Hypothalamus (tissue), 51 donors: ENCODE data around the gene MROH8.
A peak's percentile ranks its signal among the peaks of the same experiment; 100 is the strongest.

Experiments
- DNase-seq, 51 donors: peaks; one replicate each; lab custom pipeline; 2025; lab: John Stamatoyannopoulos, UW

MROH8 gene

GRCh38 chr20:37200376-37200775, 21.0 kb upstream of the MROH8 start:
- no peak for DNase-seq

DNA sequence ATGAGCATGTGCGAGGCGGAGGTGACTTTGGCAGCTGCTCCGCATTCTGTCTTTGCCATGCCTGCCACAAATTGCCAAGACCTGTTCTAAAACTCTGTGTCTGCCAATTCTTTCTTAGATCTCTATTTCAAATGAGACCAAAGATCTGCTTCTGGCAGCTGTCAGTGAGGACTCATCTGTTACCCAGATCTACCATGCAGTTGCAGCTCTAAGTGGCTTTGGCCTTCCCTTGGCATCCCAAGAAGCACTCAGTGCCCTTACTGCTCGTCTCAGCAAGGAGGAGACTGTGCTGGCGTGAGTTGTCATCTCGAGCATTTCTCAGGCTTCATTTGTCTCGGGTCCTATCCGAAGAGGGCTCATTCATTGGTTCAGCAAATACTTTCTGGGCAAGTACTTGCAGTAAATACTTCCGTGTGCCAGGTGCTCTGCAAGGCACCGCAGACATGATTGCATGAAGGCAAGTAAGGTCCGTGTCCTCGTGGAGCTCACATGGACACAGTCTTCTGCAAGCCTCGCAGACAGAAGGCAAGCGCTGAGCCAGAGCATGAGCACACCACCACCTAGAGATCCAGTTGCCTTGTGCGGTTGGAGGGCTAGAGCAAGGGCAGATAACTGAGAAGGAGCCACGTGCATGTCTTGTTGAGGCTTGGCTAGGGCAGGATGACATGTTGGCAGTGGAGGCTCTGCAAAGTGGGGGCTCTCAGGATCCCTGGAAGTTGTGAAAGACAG, 19.7 kb upstream of the MROH8 start:
- no peak for DNase-seq

- no peak for DNase-seq
These were observed 15.5 kb upstream of the MROH8 start for GRCh38 chr20:37194621-37195417.

GRCh38 chr20:37193821-37194220, 14.5 kb upstream of the MROH8 start:
- DNase-seq = peak in 1 of 51 donors; percentile 39

GRCh38 chr20:37193226-37193625, 13.9 kb upstream of the MROH8 start:
- DNase-seq = no peak

DNA sequence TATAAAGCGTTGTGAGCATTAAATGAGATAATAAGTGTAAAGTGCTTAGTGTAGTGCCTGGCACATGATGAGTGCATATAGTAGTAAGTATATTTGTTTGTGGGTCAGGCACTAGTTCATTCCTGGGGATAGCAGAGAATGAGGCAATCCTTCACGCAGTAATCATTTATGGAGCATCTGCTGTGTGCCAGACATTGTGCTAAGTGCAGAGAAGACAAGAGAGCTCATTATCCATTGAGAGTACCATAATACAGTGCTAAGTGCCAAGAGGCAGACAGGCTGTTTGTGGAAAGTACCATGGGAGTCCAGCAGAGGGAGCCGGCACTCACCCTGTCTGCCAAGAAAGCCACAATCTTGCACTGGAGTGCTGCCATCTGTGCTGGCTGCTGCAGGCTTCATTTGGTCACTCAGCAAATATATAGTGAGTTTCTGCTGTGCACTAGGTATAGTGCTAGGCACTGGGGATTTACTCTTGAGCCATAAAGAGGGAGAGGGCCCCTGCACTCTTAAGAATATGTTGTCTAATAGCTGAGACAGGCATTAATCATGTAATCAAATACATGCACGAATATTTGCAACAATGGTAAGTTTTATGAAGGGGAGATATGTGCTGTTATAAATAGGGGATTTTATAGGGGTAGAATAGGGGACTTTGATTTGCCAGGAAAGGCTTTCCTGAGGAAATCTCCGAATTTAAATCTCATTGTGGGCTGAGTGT, 12.9 kb upstream of the MROH8 start:
- DNase-seq = peak in 50 of 51 donors; percentile 13 to 97 (median 81)

DNA sequence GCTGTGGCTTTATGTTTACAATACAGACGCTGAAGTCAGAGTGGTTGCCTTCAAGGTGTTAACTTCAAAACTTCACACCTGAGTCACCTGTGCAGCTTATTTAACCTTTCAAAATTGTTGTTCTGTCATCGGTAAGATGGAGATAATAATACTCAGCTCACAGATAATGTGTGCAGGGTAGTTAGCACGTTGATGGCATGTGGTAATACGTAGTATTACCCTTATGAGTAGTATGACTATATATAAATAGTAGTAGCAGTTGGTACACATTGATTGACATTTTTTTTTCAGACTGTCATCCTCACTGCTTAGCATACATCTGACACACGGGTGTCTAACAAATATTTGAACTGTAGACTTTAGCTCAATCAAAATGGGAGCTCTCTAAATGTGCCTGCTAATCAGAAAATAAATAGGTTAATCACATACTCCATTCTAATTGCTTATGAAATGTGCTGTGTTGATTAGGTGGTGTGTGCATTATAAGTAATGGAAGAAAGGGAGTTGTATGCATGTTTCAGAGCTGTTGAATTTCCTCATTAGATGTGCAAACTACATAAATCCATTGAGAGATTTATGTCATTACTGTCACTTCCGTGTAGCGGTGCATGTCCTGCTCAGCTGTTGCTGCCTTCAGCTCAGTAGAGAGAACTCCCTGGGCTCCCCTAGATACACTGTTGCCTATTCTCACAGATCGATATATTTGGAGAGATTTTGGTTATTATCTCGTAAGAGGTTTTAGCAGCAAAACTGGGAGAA, 11.2 kb upstream of the MROH8 start:
- no peak for DNase-seq

GRCh38 chr20:37189416-37190016, 10.2 kb upstream of the MROH8 start:
- DNase-seq = peak in 1 of 51 donors; percentile 3

DNA sequence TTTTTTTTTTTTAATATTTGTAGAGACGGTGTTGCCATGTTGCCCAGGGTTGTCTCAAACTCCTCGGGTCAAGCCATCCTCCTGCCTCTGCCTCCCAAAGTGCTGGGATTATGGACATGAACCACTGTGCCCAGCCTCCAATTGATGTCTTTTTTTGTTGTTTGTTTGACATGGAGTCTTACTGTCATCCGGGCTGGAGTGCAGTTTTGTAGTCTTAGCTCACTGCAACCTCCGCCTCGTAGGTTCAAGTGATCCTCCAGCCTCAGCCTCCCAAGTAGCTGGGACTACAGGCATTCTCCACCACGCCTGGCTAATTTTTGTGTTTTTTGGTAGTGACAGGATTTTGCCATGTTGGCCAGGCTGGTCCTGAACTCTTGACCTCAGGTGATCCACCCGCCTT, 9.4 kb upstream of the MROH8 start:
- no peak for DNase-seq

DNA sequence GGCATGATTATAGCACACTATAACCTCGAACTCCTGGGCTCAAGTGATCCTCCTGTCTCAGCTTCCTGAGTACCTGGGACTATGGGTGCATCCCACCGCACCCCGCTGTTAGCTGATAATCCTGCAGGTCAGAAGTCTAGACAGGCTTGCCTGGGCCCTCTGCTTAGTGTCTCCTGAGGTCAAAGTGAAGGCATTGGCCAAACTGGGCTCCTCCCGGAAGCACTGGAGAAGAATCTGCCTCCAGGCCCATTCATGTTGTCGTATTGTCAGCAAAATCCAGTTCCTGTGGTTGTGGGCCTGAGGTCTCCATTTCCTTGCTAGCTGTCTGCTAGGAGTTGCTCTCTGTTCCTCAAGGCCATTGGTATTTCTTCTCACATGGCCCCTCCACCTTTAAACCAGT, 6.3 kb upstream of the MROH8 start:
- DNase-seq = peak in 1 of 51 donors; percentile 16

- no peak for DNase-seq
These were observed 556 bp upstream of the MROH8 start for GRCh38 chr20:37179683-37180524.

DNA sequence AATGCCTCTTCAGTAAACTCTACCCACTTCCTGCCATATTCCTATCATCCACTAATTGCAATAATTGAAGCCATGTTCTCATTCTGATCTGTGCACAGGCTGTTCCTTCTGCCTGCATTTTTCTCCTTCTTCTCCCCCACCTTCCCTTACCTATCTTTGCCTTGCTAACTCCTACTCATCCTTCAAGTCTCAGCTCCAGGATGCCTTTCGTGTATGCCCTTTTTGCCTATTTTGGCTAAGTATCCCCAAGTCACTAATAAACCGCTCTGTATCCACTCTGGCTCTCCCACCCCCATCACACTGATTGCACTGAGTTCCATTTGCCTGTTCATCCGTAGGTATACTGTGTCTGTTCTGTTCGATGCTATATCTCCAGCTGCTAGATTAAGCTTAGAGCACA, 6.5 kb downstream of the MROH8 start:
- peak in 1 of 51 donors; percentile 22 for DNase-seq

GRCh38 chr20:37166867-37167266, 12.5 kb downstream of the MROH8 start:
- DNase-seq = no peak

- DNase-seq = no peak
These were observed 14.3 kb downstream of the MROH8 start for GRCh38 chr20:37165031-37165430.

DNA sequence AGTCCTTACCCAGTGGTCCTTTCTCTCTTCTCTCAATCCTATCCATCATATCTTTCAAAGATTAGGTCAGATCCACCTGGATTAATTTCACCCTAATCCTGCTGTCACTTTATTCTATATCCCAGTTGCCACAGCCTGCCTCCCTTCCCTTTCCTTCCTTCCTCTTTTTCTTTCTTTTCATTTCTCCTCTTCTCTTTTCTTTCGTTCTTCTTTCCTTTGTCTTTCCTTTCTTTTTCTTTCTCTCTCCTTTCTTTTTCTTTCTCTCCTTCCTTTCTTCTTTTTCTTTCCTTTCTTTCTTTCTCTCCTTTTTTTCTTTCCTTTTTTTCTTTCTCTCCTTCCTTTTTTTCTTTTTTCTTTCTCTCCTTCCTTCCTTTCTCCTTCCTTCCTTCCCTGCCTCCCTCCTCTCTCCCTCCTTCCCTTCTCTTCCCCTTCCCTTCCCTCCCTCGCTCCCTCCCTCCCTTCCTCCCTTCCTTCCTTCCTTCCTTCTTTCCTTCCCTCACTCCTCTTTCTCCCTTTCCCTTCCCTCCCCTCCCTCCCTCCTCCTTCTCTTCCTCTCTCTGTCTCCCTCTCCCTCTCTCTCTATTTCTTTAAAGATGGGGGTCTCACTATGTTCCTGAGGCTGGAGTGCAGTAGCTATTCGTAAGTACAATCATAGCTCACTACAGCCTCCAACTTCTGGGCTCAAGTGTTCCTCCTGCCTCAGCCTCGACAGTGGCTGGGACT, 15.4 kb downstream of the MROH8 start:
- DNase-seq = no peak

GRCh38 chr20:37162646-37163045, 16.7 kb downstream of the MROH8 start:
- DNase-seq = no peak

GRCh38 chr20:37161830-37162549, 17.4 kb downstream of the MROH8 start:
- peak in 1 of 51 donors; percentile 17 for DNase-seq

GRCh38 chr20:37160683-37161082, 18.7 kb downstream of the MROH8 start:
- no peak for DNase-seq
